ENCODE data around the gene LCE2D.
A peak's percentile ranks its signal among the peaks of the same experiment; 100 is the strongest.

The LCE2D gene, protein sequence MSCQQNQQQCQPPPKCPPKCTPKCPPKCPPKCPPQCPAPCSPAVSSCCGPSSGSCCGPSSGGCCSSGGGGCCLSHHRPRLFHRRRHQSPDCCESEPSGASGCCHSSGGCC

GRCh38 chr1:152663098-152663497 lies at the start of gene LCE2D:
TSS of gene LCE2D (plus strand) at chr1:152663380. CDS start at chr1:152664106, 726 bp downstream.
- TF ChIP-seq CTCF (IDR thresholded peaks at IDR 0.05; ENCODE audit: extremely low read depth, missing control alignments), result no peak

GRCh38 chr1:152613511-152613910 lies 49.7 kb upstream of the LCE2D start, which contains the start of gene LCE3B:
TSS of gene LCE3B (plus strand) at chr1:152613811. CDS start at chr1:152613811, 0 bp downstream.
- no peak for TF ChIP-seq CTCF (IDR thresholded peaks at IDR 0.05; ENCODE audit: extremely low read depth, missing control alignments)
- DNase-seq (ENCODE audit: low spot score), result no peak

More at GRCh38 chr1:152663098-152663497, at the start of gene LCE2D:
- DNase-seq (ENCODE audit: low spot score), result no peak

DNA sequence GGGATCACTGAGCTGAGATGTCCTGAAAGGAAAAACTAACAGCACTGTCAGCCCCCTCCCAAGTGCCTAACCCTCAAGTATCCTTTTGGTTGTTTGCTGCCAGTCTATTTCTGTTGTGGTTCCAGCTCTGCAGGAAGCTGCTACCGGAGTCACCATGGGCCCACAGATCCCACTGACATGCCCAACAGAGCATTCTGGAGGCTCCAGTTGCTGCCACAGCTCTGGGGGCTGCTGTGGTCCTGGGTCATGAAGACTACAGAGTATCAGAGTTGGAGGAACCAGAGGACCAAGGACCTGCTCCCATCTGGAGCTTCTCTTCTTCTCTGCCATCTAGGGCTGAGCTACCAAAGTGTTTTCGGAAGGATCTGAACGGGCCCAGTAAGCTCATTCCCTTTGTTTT lies 41.2 kb upstream of the LCE2D start:
- DNase-seq (ENCODE audit: low spot score), result no peak
- TF ChIP-seq CTCF (IDR thresholded peaks at IDR 0.05; ENCODE audit: extremely low read depth, missing control alignments), result no peak

GRCh38 chr1:152622803-152623202 lies 40.4 kb upstream of the LCE2D start, which contains the start of gene LCE3A:
TSS of gene LCE3A (minus strand) at chr1:152623103. CDS start at chr1:152623103, 0 bp downstream.
- no peak for TF ChIP-seq CTCF (IDR thresholded peaks at IDR 0.05; ENCODE audit: extremely low read depth, missing control alignments)
- DNase-seq (ENCODE audit: low spot score), result no peak

DNA sequence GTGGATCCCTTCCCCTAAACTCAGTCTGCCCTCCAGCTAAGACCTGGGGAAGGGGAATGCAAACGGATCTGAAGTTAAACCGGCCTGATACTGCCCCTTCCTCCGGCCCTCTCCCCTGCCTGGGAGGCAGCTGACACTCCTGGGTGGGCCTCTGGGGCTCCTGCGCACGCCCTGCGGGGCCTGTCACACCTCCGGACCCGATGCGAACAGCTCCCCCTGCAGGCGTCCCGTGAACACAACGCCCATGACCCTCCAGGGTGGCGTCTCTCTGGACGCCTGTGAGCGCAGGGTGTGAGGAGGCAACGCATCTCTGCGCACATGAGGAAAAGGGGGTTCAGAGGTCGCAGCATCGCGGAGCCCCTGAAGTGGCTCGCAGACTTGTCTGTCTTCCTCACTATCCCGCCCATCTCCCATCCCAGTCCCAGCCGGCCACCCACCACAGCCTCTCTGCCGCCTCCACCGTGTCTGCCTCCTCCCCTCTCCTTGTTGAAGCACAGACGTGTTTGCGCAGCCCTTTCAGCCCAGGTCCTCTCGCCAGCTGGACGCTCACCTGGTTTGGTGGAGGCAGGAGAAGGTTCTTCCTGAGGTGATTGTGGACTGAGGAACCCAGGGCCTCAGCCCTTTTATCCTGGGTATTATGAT lies 39.9 kb upstream of the LCE2D start:
- no peak for TF ChIP-seq CTCF (IDR thresholded peaks at IDR 0.05; ENCODE audit: extremely low read depth, missing control alignments)
- DNase-seq (ENCODE audit: low spot score), result peak; percentile 32

GRCh38 chr1:152626744-152627143 lies 36.4 kb upstream of the LCE2D start:
- no peak for TF ChIP-seq CTCF (IDR thresholded peaks at IDR 0.05; ENCODE audit: extremely low read depth, missing control alignments)
- DNase-seq (ENCODE audit: low spot score), result no peak

- no peak for TF ChIP-seq CTCF (IDR thresholded peaks at IDR 0.05; ENCODE audit: extremely low read depth, missing control alignments)
- DNase-seq (ENCODE audit: low spot score), result no peak
These were observed 32.6 kb upstream of the LCE2D start for GRCh38 chr1:152630596-152630995.

Data from GM20000 (cell line).